Erythroblast (primary cell): ENCODE data around the gene STMND1.

Source experiments
- GATA1 ChIP-seq: IDR thresholded peaks from 2 replicates; pipeline ENCODE4 v1.6.1; 2011; ENCODE audit warnings: low read depth, mild to moderate bottlenecking, control low read depth, low read length, moderate library complexity
- POLR2A ChIP-seq: IDR thresholded peaks from 2 replicates; pipeline ENCODE4 v1.6.1; 2011; ENCODE audit warnings: mild to moderate bottlenecking, low read length

GRCh38 chr6:17178754-17179529 is 77.1 kb downstream of the STMND1 start:
- TF ChIP-seq POLR2A (no peak), GATA1 (no peak)
